ENCODE data around the gene TBX2.

DNA sequence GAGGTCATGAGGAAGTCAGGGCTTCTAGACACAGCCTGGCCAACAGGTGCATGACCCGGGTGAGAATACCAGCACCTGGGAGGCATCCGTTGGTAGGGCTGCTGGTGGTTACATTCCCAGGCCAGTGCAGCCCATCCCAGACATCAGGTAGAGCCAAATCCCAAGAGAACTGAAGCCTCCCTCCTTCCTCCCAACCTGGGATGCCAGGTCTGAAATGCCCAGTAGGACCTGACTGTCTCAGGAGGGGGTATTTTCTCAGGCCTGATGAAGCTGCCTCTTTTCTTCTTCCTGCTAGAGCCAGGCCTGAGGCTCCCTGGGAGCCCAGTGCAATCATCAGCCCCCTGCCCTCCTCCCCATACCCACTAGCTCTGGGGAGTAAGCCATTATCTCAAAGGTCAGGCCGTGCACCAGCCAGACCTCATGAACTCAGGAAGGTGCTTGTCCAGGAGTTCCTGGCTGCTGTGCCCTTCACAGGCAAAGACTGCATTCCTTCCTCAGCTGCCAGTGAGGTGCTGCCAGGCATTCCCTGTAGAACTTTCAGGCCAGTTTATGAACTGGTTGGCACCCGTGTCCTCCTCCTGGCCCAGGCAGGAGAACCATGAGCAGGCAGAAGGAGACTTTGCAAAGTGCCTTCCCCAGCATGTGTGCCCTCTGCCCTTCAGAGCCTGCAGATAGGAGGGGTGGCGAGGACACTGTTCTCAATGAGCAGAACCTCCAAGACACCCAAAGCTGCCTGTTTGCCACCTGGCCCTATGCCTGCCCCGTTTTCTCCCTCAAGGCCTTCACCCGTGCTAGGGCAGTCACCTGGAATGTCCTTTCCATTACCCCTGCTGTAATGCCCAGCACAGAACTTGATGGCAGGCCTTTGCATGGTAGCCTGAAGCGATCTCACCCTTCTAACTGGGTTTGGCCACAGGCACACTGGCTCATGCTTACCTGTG lies 7.6 kb downstream of the TBX2 start:
- TF ChIP-seq GABPB1 (CRISPR knock-in tag; IDR thresholded peaks at IDR 0.05) = no peak
- TF ChIP-seq EZH2 (conservative IDR thresholded peaks at IDR 0.05; ENCODE audit: low read depth, low read length) = no peak
- no peak for TF ChIP-seq ZNF574 (CRISPR knock-in tag; IDR thresholded peaks at IDR 0.05)
- TF ChIP-seq GATA4 (IDR thresholded peaks at IDR 0.05; ENCODE audit: borderline replicate concordance, low read depth) = no peak
- TF ChIP-seq MAX (IDR thresholded peaks at IDR 0.05) = no peak
- no peak for TF ChIP-seq ZNF501 (CRISPR knock-in tag; IDR thresholded peaks at IDR 0.05)
- TF ChIP-seq, protein P1, sequence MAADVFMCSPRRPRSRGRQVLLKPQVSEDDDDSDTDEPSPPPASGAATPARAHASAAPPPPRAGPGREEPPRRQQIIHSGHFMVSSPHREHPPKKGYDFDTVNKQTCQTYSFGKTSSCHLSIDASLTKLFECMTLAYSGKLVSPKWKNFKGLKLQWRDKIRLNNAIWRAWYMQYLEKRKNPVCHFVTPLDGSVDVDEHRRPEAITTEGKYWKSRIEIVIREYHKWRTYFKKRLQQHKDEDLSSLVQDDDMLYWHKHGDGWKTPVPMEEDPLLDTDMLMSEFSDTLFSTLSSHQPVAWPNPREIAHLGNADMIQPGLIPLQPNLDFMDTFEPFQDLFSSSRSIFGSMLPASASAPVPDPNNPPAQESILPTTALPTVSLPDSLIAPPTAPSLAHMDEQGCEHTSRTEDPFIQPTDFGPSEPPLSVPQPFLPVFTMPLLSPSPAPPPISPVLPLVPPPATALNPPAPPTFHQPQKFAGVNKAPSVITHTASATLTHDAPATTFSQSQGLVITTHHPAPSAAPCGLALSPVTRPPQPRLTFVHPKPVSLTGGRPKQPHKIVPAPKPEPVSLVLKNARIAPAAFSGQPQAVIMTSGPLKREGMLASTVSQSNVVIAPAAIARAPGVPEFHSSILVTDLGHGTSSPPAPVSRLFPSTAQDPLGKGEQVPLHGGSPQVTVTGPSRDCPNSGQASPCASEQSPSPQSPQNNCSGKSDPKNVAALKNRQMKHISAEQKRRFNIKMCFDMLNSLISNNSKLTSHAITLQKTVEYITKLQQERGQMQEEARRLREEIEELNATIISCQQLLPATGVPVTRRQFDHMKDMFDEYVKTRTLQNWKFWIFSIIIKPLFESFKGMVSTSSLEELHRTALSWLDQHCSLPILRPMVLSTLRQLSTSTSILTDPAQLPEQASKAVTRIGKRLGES (CRISPR knock-in tag; IDR thresholded peaks at IDR 0.05; ENCODE audit: borderline replicate concordance) = no peak
- TF ChIP-seq RCOR2 (CRISPR knock-in tag; IDR thresholded peaks at IDR 0.05) = no peak
